ENCODE results near the gene COTL1. TPM values are rescaled to one million over a fixed set of nuclear protein-coding genes. Genes with fewer than 3 reads are reported as not detected.
A peak's percentile ranks its signal among the peaks of the same experiment; 100 is the strongest.

Gene COTL1
- total and polyA plus RNA-seq, 2 of the 13 experiments (the other 11 are each of a cell fraction or from before 2014, with no cell fraction given) = 8.7 to 16.9 TPM

GRCh38 chr16:84647828-84648594 lies 30.1 kb upstream of the COTL1 start, which contains the start of gene KLHL36 (continued):
- 0 out of 2 replicates have a peak, but pooled peaks have one; percentile 17 for TF ChIP-seq ZNF577 (CRISPR knock-in tag; IDR thresholded peaks at IDR 0.05; ENCODE audit: borderline replicate concordance, low read depth)
- 0 out of 2 replicates have a peak, but pooled peaks have one; percentile 44 for TF ChIP-seq CERS6 (CRISPR knock-in tag; IDR thresholded peaks at IDR 0.05)
- peak; percentile 59; the same call in 1 of the 2 replicates for TF ChIP-seq MYNN (CRISPR knock-in tag; IDR thresholded peaks at IDR 0.05; ENCODE audit: low read depth)
- no peak for TF ChIP-seq XBP1 (CRISPR knock-in tag; IDR thresholded peaks at IDR 0.05)
- no peak for TF ChIP-seq RFX3 (CRISPR knock-in tag; IDR thresholded peaks at IDR 0.05)
- no peak; the same call in 1 of the 2 replicates for TF ChIP-seq ATF3 (CRISPR knock-in tag; IDR thresholded peaks at IDR 0.05)
- TF ChIP-seq ZNF142 (CRISPR knock-in tag; IDR thresholded peaks at IDR 0.05) = peak; percentile 55; the same call in 1 of the 2 replicates
- no peak for TF ChIP-seq TCF7 (IDR thresholded peaks at IDR 0.05; ENCODE audit: low read depth)
- TF ChIP-seq CEBPZ (IDR thresholded peaks at IDR 0.05; ENCODE audit: low read length) = no peak
- no peak; the same call in 1 of the 2 replicates for TF ChIP-seq ZNF44 (CRISPR knock-in tag; IDR thresholded peaks at IDR 0.05)
- no peak for TF ChIP-seq TCF12 (IDR thresholded peaks at IDR 0.05)
- no peak for TF ChIP-seq TCF12 (CRISPR knock-in tag; IDR thresholded peaks at IDR 0.05)
- peak; percentile 45; the same call in 1 of the 2 replicates for TF ChIP-seq SAP130 (CRISPR knock-in tag; IDR thresholded peaks at IDR 0.05; ENCODE audit: low read depth)
- TF ChIP-seq ZNF496 (CRISPR knock-in tag; IDR thresholded peaks at IDR 0.05; ENCODE audit: insufficient replicate concordance) = no peak
- peak; percentile 55; the same call in 1 of the 2 replicates for TF ChIP-seq BCL3 (CRISPR knock-in tag; IDR thresholded peaks at IDR 0.05)
- TF ChIP-seq MED8 (CRISPR knock-in tag; IDR thresholded peaks at IDR 0.05; ENCODE audit: insufficient replicate concordance) = no peak
- TF ChIP-seq IRX3 (CRISPR knock-in tag; IDR thresholded peaks at IDR 0.05; ENCODE audit: borderline replicate concordance, low read depth) = peak; percentile 6; the same call in 1 of the 2 replicates
